Measurements from ENCODE around the gene GRWD1. TPM values are rescaled to one million over a fixed set of nuclear protein-coding genes. Genes with fewer than 3 reads are reported as not detected.

The GRWD1 gene
- total RNA-seq, 4 donors from 2014 or later, result 27.8 to 36.0 (median 31.2) TPM

DNA sequence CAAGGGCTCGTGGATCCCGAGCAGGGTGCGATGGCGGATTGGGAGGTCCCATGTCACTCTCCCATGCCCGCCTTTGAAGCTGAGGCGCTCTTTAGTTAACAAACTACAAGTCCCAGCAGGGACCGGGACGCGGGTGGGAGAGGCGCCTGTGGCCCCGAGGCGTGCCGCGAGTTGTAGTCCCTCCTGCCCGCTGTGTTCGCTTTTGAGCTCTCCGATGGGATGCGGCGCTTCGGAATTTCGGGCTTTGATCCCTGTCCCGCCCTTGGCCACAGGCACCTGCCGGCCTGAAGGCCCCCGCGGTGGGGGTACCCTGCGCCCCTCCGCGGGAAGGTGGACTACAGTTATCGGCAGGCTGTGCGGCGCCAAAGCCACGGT, 34.4 kb downstream of the GRWD1 start:
- Histone ChIP-seq H3K27me3 (no peaks in the 10 kb centered on the region), H3K36me3 (peaks cover 0 to 33% of the 10 kb centered on the region in 2 donors), H3K9me3 (no peaks in the 10 kb centered on the region), H3K4me3 (peak overlapping the region; percentile 64 to 91 (median 75)), H3K4me1 (peaks cover 20 to 21% of the 10 kb centered on the region in 2 donors), H3K27ac (peak overlapping the region; percentile 87 to 94 (median 92))
- ATAC-seq, result peak; percentile 76 to 85
- peak; percentile 50 to 72 for DNase-seq
- intact Hi-C loops (cut with DNase I; ENCODE audit: low total_unique reads), result no loop called here
- no peak for TF ChIP-seq POLR2A (IDR thresholded peaks at IDR 0.05)
- TF ChIP-seq, protein P1, sequence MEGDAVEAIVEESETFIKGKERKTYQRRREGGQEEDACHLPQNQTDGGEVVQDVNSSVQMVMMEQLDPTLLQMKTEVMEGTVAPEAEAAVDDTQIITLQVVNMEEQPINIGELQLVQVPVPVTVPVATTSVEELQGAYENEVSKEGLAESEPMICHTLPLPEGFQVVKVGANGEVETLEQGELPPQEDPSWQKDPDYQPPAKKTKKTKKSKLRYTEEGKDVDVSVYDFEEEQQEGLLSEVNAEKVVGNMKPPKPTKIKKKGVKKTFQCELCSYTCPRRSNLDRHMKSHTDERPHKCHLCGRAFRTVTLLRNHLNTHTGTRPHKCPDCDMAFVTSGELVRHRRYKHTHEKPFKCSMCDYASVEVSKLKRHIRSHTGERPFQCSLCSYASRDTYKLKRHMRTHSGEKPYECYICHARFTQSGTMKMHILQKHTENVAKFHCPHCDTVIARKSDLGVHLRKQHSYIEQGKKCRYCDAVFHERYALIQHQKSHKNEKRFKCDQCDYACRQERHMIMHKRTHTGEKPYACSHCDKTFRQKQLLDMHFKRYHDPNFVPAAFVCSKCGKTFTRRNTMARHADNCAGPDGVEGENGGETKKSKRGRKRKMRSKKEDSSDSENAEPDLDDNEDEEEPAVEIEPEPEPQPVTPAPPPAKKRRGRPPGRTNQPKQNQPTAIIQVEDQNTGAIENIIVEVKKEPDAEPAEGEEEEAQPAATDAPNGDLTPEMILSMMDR (IDR thresholded peaks at IDR 0.05 in 4 of 5, conservative IDR thresholded peaks at IDR 0.05 in 1 of 5), result no peak
- in situ Hi-C loops (cut with MboI; ENCODE audit: low sequenced_read_pairs in 4 of 4), result no loop called here

DNA sequence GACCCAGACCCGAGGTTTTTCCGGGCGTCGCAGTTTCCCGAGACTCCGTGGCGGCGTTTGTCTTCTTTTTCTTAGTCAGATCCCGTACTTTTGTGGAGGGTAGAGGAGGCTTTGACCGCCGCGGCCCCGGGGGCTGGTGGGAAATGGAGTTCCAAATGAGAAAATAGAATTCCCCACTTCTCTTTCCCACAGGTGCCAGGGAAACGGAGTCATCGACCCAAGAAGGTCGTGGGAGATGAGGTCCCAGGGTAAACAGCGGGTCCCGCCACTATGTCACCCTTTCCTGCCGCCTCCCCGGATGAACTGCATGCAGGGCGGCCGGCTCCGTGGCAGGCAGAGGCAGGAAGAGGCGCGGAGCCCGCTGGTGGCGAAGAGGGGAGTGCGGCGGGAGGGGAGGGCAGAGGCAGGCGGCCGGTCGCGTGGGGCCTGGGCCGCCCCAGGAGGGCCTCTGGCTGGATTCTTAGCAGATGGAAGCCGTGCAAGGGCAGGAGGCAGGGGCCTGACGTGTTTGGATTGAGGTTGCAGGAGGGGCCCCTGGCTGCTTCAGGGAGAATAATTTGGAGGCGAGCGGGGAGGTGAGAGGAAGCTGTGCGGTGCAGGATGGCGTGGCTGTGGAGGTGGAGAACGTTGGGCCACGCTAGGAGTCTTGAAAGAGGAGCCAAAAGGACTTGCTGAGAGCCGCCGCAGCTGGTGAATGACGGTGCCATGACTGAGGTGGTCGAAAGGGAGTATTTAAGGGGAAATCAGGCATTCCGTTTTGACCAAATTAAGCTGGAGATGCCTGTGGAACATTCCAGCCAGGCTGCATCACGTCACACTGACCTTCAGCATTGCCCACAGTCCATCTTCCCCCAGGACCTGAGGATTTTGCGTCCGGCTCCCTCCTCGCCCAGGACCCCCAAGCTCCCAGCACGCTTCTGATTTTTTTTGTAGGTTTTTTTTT, 35.0 kb downstream of the GRWD1 start:
- DNase-seq, result no peak
- in situ Hi-C loops (cut with MboI; ENCODE audit: low sequenced_read_pairs in 4 of 4), result no loop called here
- H3K4me1 ChIP-seq, result peaks cover 20 to 21% of the 10 kb centered on the region in 2 donors
- H3K9me3 ChIP-seq, result no peaks in the 10 kb centered on the region
- H3K36me3 ChIP-seq, result peaks cover 0 to 27% of the 10 kb centered on the region in 2 donors
- intact Hi-C loops (cut with DNase I; ENCODE audit: low total_unique reads), result no loop called here
- peak overlapping the region; percentile 87 to 94 (median 92) for H3K27ac ChIP-seq
- TF ChIP-seq, protein P1 (IDR thresholded peaks at IDR 0.05 in 4 of 5, conservative IDR thresholded peaks at IDR 0.05 in 1 of 5), result no peak
- peak in 1 of 2 donors; percentile 2 for TF ChIP-seq POLR2A (IDR thresholded peaks at IDR 0.05)
- H3K27me3 ChIP-seq, result no peaks in the 10 kb centered on the region
- ATAC-seq, result peak; percentile 70 to 72
- peak overlapping the region; percentile 64 to 91 (median 75) for H3K4me3 ChIP-seq

DNA sequence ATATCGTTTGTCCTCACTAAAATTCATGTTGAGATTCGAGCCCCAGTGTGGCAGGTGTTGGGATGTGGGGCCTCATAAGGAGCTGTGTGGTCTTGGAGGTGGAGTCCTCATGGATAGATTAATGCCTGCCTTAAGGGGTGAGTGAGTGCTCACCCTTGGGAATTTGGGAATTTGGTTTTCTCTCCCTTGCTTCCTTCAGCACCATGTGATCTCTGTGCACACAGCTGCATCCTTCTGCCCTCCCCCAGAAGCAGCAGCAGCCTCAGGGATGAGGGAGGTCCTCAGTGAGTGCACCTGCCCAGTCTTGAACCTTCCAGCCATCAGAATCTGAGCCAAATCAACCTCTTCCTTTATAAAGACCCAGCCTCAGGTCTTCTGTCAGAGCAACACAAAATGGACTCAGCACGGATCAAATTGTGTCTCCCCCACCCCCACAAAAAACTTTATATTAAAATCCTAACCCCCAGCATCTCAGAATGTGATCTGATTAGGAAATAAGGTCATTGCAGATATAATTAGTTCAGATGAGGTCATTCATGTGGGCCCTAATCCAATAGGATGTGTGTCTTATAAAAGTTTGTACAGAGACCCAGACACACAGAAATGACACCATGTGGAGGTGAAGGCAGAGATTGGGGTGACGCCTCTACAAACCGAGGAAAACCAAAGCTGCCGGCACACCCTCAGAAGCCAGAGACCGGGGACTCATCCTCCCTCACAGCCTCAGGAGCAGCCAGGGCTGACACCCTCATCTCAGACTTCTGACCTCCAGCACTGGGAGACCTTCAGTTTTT, 36.3 kb downstream of the GRWD1 start:
- DNase-seq (no peak), ATAC-seq (no peak)
- no peak for TF ChIP-seq POLR2A (IDR thresholded peaks at IDR 0.05)
- TF ChIP-seq, protein P1 (IDR thresholded peaks at IDR 0.05 in 4 of 5, conservative IDR thresholded peaks at IDR 0.05 in 1 of 5), result no peak
- Histone ChIP-seq H3K36me3 (peaks cover 0 to 17% of the 10 kb centered on the region in 2 donors), H3K27ac (no peak overlapping the region), H3K4me3 (no peak overlapping the region), H3K4me1 (peaks cover 20 to 21% of the 10 kb centered on the region in 2 donors), H3K9me3 (no peaks in the 10 kb centered on the region), H3K27me3 (no peaks in the 10 kb centered on the region)
- intact Hi-C loops (cut with DNase I; ENCODE audit: low total_unique reads) (no loop called here), in situ Hi-C loops (cut with MboI; ENCODE audit: low sequenced_read_pairs in 4 of 4) (no loop called here)

DNA sequence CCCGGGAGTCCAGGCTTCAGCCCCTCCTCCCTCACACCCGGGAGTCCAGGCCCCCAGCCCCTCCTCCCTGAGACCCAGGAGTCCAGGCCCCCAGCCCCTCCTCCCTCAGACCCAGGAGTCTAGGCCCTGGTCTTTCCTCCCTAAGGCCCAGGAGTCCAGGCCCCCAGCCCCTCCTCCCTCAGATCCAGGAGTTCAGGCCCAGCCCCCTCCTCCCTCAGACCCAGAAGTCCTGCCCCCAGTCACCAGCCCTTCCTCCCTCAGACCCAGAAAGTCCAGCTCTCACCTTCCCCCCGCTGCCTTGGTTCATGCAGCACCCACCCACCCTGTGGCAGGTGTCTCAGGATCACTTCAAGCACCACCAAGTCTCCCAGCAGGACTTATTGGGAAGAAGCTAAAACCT, 37.5 kb downstream of the GRWD1 start:
- intact Hi-C loops (cut with DNase I; ENCODE audit: low total_unique reads) (no loop called here), in situ Hi-C loops (cut with MboI; ENCODE audit: low sequenced_read_pairs in 4 of 4) (no loop called here)
- no peak overlapping the region for H3K27ac ChIP-seq
- peaks cover 0 to 5% of the 10 kb centered on the region in 2 donors for H3K36me3 ChIP-seq
- no peak for DNase-seq
- H3K9me3 ChIP-seq, result no peaks in the 10 kb centered on the region
- H3K4me1 ChIP-seq, result peaks cover 22 to 29% of the 10 kb centered on the region in 2 donors
- no peak overlapping the region for H3K4me3 ChIP-seq
- ATAC-seq, result no peak
- no peaks in the 10 kb centered on the region for H3K27me3 ChIP-seq
- TF ChIP-seq, protein P1 (IDR thresholded peaks at IDR 0.05 in 4 of 5, conservative IDR thresholded peaks at IDR 0.05 in 1 of 5), result no peak
- TF ChIP-seq POLR2A (IDR thresholded peaks at IDR 0.05), result no peak

All from gastrocnemius medialis (tissue), 4 donors.